ENCODE results near the gene ARHGAP33.

ARHGAP33 gene

GRCh38 chr19:35746531-35746930 is 28.8 kb upstream of the ARHGAP33 start:
- H3K4me3 ChIP-seq (ENCODE audit: low read depth, low read length) = no peak overlapping the region
- TF ChIP-seq CTCF (IDR thresholded peaks at IDR 0.05; ENCODE audit: borderline replicate concordance, insufficient read depth, low read depth, low read length) = no peak

GRCh38 chr19:35748106-35749020 is 27.0 kb upstream of the ARHGAP33 start, which contains the start of gene LIN37:
Gene LIN37, plus strand, starts transcription at chr19:35748576. Its CDS starts 149 bp downstream, at chr19:35748725.
- TF ChIP-seq CTCF (IDR thresholded peaks at IDR 0.05; ENCODE audit: borderline replicate concordance, insufficient read depth, low read depth, low read length) = no peak
- peak within 1 kb of the TSS; percentile 96 for H3K4me3 ChIP-seq (ENCODE audit: low read depth, low read length)

- H3K4me3 ChIP-seq (ENCODE audit: low read depth, low read length) = no peak overlapping the region
- no peak for TF ChIP-seq CTCF (IDR thresholded peaks at IDR 0.05; ENCODE audit: borderline replicate concordance, insufficient read depth, low read depth, low read length)
These were observed 25.2 kb upstream of the ARHGAP33 start for GRCh38 chr19:35750167-35750566.

- H3K4me3 ChIP-seq (ENCODE audit: low read depth, low read length) = no peak overlapping the region
- TF ChIP-seq CTCF (IDR thresholded peaks at IDR 0.05; ENCODE audit: borderline replicate concordance, insufficient read depth, low read depth, low read length) = no peak
These were observed 23.3 kb upstream of the ARHGAP33 start for GRCh38 chr19:35751839-35752745.

GRCh38 chr19:35752746-35753350 is 22.5 kb upstream of the ARHGAP33 start:
- TF ChIP-seq CTCF (IDR thresholded peaks at IDR 0.05; ENCODE audit: borderline replicate concordance, insufficient read depth, low read depth, low read length) = no peak
- no peak overlapping the region for H3K4me3 ChIP-seq (ENCODE audit: low read depth, low read length)

GRCh38 chr19:35753634-35754369 is 21.6 kb upstream of the ARHGAP33 start:
- no peak overlapping the region for H3K4me3 ChIP-seq (ENCODE audit: low read depth, low read length)
- no peak for TF ChIP-seq CTCF (IDR thresholded peaks at IDR 0.05; ENCODE audit: borderline replicate concordance, insufficient read depth, low read depth, low read length)

Data from GM12875 (cell line).